GM19025 (cell line): ENCODE measurements around the gene EED.
"Not testable (repeated sequence)": the region's sequence is repeated elsewhere in the genome, so short reads cannot be mapped to it uniquely, and the experiment has no call there.

Experiments
- ATAC-seq: cut with Tn5 transposase; IDR thresholded peaks from one replicate; pipeline ENCODE4 v1.9.1; 2021; ENCODE audit warnings: mild to moderate bottlenecking, low read depth, moderate library complexity; ENCODE audit not compliant: unreplicated experiment

Gene EED

GRCh38 chr11:86288776-86289507 lies 44.4 kb downstream of the EED start:
- no peak for ATAC-seq

GRCh38 chr11:86289508-86290280 lies 45.1 kb downstream of the EED start:
- ATAC-seq, result not testable (repeated sequence)

- ATAC-seq, result no peak
These were observed 47.1 kb downstream of the EED start for GRCh38 chr11:86291466-86292262.

- peak; percentile 61 for ATAC-seq
These were observed 48.5 kb downstream of the EED start for GRCh38 chr11:86292912-86293616.

- no peak for ATAC-seq
These were observed 49.5 kb downstream of the EED start for GRCh38 chr11:86294026-86294425.

- peak; percentile 10 for ATAC-seq
These were observed 57.2 kb downstream of the EED start for GRCh38 chr11:86301742-86302091.

GRCh38 chr11:86302092-86302793 lies 57.7 kb downstream of the EED start, which contains the start of gene HIKESHI:
Gene HIKESHI (plus strand): TSS chr11:86302240. CDS start chr11:86302449, 209 bp downstream.
- ATAC-seq, result peak; percentile 99

- ATAC-seq, result no peak
These were observed 58.7 kb downstream of the EED start for GRCh38 chr11:86303257-86303656.

- ATAC-seq, result not testable (repeated sequence)
These were observed 64.2 kb downstream of the EED start for GRCh38 chr11:86308710-86309109.

GRCh38 chr11:86313793-86314192 lies 69.2 kb downstream of the EED start:
- no peak for ATAC-seq

GRCh38 chr11:86314636-86315035 lies 70.1 kb downstream of the EED start:
- no peak for ATAC-seq
